ENCODE data around the gene CDCP1. TPM values are rescaled to one million over a fixed set of nuclear protein-coding genes. Genes with fewer than 3 reads are reported as not detected.

The CDCP1 gene
- total and polyA plus RNA-seq, 2 donors (not counting 1 experiment from before 2014, with no cell fraction given), result not detected

DNA sequence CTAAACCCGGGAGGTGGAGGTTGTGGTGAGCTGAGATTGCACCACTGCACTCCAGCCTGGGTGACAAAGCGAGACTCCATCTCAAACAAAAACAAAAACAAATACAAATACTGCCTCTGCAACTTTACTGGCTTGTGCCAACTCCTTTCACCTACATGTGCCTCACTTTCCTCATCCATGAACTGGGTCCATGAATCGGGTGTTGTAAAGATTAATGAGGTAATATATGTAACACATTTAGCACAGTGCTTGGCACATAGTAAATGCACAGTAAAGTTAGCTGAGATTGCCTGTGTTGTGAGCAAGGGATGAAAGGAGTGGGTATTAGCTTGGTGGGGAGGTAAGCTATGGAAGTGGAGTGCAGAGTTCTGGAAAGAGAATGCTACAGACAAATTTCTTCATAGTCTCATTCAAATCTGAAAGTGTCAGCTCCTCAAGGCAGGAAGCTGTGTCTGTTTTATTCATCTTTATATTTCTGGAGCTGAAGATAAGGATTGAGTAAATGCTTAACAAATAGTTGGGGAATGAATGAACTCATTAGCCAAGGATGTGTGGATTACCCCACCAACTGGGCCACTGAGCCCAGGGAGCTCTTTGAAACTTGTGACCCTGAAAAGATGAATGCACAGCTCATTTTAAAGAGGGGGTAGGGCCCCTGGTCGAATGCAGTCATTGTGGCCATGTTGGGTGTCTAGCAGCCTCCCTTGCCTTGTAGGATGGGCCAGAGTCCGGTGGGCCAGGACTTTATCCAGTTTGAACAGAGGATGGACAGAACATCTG, 7.7 kb upstream of the CDCP1 start:
- Histone ChIP-seq H3K4me3 (ENCODE audit: control extremely low read depth in 1 of 5, extremely low read depth in 1 of 5, insufficient read depth in 1 of 5, low read depth in 2 of 5, low read length in 4 of 5) (no peak overlapping the region), H2AFZ (ENCODE audit: insufficient read depth, low read depth, low read length, poor library complexity, severe bottlenecking) (no peak overlapping the region), H3K27me3 (replicated peaks in 1 of 4; ENCODE audit: control extremely low read depth in 1 of 4, control insufficient read depth in 3 of 4, insufficient read depth in 4 of 4, low read length in 3 of 4) (no peaks in the 10 kb centered on the region), H3K9me3 (ENCODE audit: control extremely low read depth in 1 of 3, control insufficient read depth in 2 of 3, insufficient read depth in 1 of 3, low read length in 2 of 3) (peaks cover 0 to 8% (median 0%) of the 10 kb centered on the region in 3 donors), H3K79me2 (ENCODE audit: control insufficient read depth, insufficient read depth, low read length) (no peaks in the 10 kb centered on the region), H3K9ac (ENCODE audit: low read length) (no peak overlapping the region), H3K4me2 (replicated peaks; ENCODE audit: low read depth, low read length, poor library complexity, severe bottlenecking) (no peak overlapping the region), H4K20me1 (ENCODE audit: control insufficient read depth, insufficient read depth, low read length, poor library complexity, severe bottlenecking) (no peaks in the 10 kb centered on the region), H3K36me3 (replicated peaks in 1 of 2; ENCODE audit: control extremely low read depth in 1 of 2, control insufficient read depth in 1 of 2, extremely low read depth in 1 of 2, insufficient read depth in 2 of 2, low read length in 1 of 2) (no peaks in the 10 kb centered on the region), H3K4me1 (ENCODE audit: control insufficient read depth in 2 of 2, insufficient read depth in 2 of 2, low read length in 2 of 2) (no peaks in the 10 kb centered on the region), H3K27ac (ENCODE audit: low read length in 2 of 2) (no peak overlapping the region)
- intact Hi-C loops (cut with micrococcal nuclease), result no loop called here
- TF ChIP-seq EZH2 (IDR thresholded peaks at IDR 0.05; ENCODE audit: borderline replicate concordance, insufficient read depth, low read depth, low read length, poor library complexity, severe bottlenecking), result no peak
- TF ChIP-seq, protein P1, sequence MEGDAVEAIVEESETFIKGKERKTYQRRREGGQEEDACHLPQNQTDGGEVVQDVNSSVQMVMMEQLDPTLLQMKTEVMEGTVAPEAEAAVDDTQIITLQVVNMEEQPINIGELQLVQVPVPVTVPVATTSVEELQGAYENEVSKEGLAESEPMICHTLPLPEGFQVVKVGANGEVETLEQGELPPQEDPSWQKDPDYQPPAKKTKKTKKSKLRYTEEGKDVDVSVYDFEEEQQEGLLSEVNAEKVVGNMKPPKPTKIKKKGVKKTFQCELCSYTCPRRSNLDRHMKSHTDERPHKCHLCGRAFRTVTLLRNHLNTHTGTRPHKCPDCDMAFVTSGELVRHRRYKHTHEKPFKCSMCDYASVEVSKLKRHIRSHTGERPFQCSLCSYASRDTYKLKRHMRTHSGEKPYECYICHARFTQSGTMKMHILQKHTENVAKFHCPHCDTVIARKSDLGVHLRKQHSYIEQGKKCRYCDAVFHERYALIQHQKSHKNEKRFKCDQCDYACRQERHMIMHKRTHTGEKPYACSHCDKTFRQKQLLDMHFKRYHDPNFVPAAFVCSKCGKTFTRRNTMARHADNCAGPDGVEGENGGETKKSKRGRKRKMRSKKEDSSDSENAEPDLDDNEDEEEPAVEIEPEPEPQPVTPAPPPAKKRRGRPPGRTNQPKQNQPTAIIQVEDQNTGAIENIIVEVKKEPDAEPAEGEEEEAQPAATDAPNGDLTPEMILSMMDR (IDR thresholded peaks at IDR 0.05), result no peak
- no peaks in the 10 kb centered on the region for H3K4me1 Mint-ChIP-seq
- peaks cover 5% of the 10 kb centered on the region for H3K9me3 Mint-ChIP-seq (ENCODE audit: insufficient read depth)
- peaks cover 15% of the 10 kb centered on the region for H3K27me3 Mint-ChIP-seq
- ChIA-PET POLR2A (no interaction called here), CTCF (no interaction called here)
- no peak for ATAC-seq (ENCODE audit: low read depth)
- H3K4me3 Mint-ChIP-seq, result no peak overlapping the region
- 63% methylated on average over 2 of the region's 5 CpGs for WGBS (ENCODE audit: insufficient coverage)
- no peak overlapping the region for H3K27ac Mint-ChIP-seq
- no peak for DNase-seq

DNA sequence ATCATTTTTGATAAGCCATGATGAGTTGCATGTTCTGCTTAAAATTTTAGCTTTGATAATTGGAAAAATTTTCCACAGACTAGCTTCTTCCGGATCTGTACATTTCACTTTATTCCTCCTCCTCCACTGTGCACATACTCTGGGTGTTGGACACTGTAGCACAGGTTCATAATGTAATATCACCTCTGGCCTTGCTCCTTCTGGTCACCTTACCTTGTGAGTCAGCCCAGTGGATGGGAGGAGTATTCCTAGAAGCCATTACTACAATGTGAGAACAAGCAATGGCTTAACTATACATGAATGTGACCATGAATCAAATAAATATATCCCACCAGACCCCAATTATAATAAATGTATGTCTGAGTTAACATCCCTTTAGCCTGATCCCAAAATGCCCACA, 6.1 kb upstream of the CDCP1 start:
- H3K9me3 Mint-ChIP-seq (ENCODE audit: insufficient read depth), result peaks cover 5% of the 10 kb centered on the region
- Histone ChIP-seq H3K9ac (ENCODE audit: low read length) (no peak overlapping the region), H3K9me3 (ENCODE audit: control extremely low read depth in 1 of 3, control insufficient read depth in 2 of 3, insufficient read depth in 1 of 3, low read length in 2 of 3) (peaks cover 0 to 8% (median 0%) of the 10 kb centered on the region in 3 donors), H3K4me2 (replicated peaks; ENCODE audit: low read depth, low read length, poor library complexity, severe bottlenecking) (no peak overlapping the region), H3K27me3 (replicated peaks in 1 of 4; ENCODE audit: control extremely low read depth in 1 of 4, control insufficient read depth in 3 of 4, insufficient read depth in 4 of 4, low read length in 3 of 4) (peaks cover 0 to 2% (median 0%) of the 10 kb centered on the region in 4 experiments), H3K4me3 (ENCODE audit: control extremely low read depth in 1 of 5, extremely low read depth in 1 of 5, insufficient read depth in 1 of 5, low read depth in 2 of 5, low read length in 4 of 5) (no peak overlapping the region), H3K36me3 (replicated peaks in 1 of 2; ENCODE audit: control extremely low read depth in 1 of 2, control insufficient read depth in 1 of 2, extremely low read depth in 1 of 2, insufficient read depth in 2 of 2, low read length in 1 of 2) (no peaks in the 10 kb centered on the region), H2AFZ (ENCODE audit: insufficient read depth, low read depth, low read length, poor library complexity, severe bottlenecking) (no peak overlapping the region), H4K20me1 (ENCODE audit: control insufficient read depth, insufficient read depth, low read length, poor library complexity, severe bottlenecking) (no peaks in the 10 kb centered on the region), H3K79me2 (ENCODE audit: control insufficient read depth, insufficient read depth, low read length) (no peaks in the 10 kb centered on the region), H3K27ac (ENCODE audit: low read length in 2 of 2) (no peak overlapping the region), H3K4me1 (ENCODE audit: control insufficient read depth in 2 of 2, insufficient read depth in 2 of 2, low read length in 2 of 2) (no peaks in the 10 kb centered on the region)
- ATAC-seq (ENCODE audit: low read depth), result no peak
- DNase-seq, result no peak
- ChIA-PET POLR2A (no interaction called here), CTCF (no interaction called here)
- no peaks in the 10 kb centered on the region for H3K4me1 Mint-ChIP-seq
- intact Hi-C loops (cut with micrococcal nuclease), result no loop called here
- TF ChIP-seq EZH2 (IDR thresholded peaks at IDR 0.05; ENCODE audit: borderline replicate concordance, insufficient read depth, low read depth, low read length, poor library complexity, severe bottlenecking), result no peak
- TF ChIP-seq, protein P1 (IDR thresholded peaks at IDR 0.05), result no peak
- 40% methylated on average over 1 of the region's 1 CpG for WGBS (ENCODE audit: insufficient coverage)
- no peak overlapping the region for H3K4me3 Mint-ChIP-seq
- peaks cover 25% of the 10 kb centered on the region for H3K27me3 Mint-ChIP-seq
- no peak overlapping the region for H3K27ac Mint-ChIP-seq
